ENCODE measurements around the gene SPAG9. TPM values are rescaled to one million over a fixed set of nuclear protein-coding genes. Genes with fewer than 3 reads are reported as not detected.

SPAG9 gene
- total RNA-seq, 2 donors from 2014 or later = 46.0 to 67.0 TPM

DNA sequence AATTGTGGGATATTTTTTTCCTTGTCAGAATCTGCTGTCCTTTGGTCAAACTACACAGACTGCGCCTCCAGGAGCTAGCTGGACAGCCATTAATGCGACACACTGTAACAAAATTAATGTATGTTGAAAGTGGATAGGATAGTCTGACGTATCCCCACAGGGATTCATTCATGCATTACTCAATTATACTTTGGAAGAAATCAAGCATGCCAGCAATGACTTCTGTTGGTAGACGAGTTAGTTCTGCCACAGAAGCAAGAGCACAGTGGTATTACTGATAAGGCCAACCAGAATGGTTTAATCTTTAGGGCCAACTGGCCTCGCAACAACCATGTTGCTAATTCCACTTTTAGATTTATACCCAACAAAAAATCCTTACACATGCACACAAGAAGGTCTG lies 148.1 kb downstream of the SPAG9 start:
- H3K4me3 ChIP-seq = no peak overlapping the region
- intact Hi-C loops (cut with DNase I) = no loop called here
- H3K9me3 ChIP-seq = no peaks in the 10 kb centered on the region
- TF ChIP-seq, protein P1, sequence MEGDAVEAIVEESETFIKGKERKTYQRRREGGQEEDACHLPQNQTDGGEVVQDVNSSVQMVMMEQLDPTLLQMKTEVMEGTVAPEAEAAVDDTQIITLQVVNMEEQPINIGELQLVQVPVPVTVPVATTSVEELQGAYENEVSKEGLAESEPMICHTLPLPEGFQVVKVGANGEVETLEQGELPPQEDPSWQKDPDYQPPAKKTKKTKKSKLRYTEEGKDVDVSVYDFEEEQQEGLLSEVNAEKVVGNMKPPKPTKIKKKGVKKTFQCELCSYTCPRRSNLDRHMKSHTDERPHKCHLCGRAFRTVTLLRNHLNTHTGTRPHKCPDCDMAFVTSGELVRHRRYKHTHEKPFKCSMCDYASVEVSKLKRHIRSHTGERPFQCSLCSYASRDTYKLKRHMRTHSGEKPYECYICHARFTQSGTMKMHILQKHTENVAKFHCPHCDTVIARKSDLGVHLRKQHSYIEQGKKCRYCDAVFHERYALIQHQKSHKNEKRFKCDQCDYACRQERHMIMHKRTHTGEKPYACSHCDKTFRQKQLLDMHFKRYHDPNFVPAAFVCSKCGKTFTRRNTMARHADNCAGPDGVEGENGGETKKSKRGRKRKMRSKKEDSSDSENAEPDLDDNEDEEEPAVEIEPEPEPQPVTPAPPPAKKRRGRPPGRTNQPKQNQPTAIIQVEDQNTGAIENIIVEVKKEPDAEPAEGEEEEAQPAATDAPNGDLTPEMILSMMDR (IDR thresholded peaks at IDR 0.05) = no peak
- no peak for DNase-seq
- no peak overlapping the region for H3K9ac ChIP-seq (ENCODE audit: low read depth in 2 of 2, low read length in 2 of 2)
- H3K4me1 ChIP-seq = no peaks in the 10 kb centered on the region
- no peaks in the 10 kb centered on the region for H3K27me3 ChIP-seq
- H3K36me3 ChIP-seq = peaks cover 4% of the 10 kb centered on the region
- H3K27ac ChIP-seq = no peak overlapping the region

DNA sequence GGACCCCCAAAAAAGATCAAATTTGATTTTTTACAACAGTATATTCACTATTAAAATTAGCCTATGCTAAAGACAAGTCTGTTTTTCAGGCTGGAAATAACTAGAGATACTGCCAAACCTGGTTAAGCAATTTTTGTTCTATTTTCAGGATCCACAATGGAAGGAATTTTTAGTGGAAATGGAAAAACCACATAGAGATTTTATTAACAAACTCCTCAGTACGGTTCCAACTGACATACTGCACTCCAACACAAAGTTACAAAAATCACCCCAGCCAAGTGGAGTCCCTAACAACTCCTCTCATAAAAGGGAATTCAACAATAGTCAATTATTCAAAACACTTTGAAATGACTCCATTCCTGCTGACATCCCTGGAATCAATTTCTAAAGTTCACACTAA lies 152.9 kb downstream of the SPAG9 start:
- H3K36me3 ChIP-seq = no peaks in the 10 kb centered on the region
- DNase-seq = no peak

DNA sequence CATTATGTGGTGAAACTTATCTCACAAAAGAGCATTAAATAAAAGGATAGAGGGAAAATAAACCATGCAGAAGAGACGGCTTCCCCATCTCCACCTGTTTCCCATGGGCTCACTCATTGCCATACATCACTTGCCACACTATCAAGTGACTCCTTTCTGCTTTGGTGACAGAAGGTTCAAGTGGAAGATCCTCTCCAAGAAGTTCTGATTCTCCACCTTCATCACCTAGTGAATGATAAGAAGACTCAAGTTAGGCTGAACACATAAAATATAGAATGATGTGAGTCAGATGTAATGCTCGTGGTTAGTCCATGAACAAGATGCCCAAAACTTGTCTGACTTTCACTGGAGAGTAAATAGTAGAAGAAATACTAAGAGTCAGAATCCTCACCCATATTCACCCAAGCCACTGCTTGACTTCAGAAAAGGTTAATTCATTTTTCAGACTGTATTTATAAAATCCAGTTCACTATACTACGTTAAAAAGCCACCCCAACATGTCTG lies 154.5 kb downstream of the SPAG9 start:
- Histone ChIP-seq H3K4me3 (no peak overlapping the region), H3K36me3 (no peaks in the 10 kb centered on the region), H3K27me3 (no peaks in the 10 kb centered on the region), H3K4me1 (no peaks in the 10 kb centered on the region), H3K9me3 (no peaks in the 10 kb centered on the region), H3K27ac (no peak overlapping the region), H3K9ac (ENCODE audit: low read depth in 2 of 2, low read length in 2 of 2) (no peak overlapping the region)
- no peak for DNase-seq
- TF ChIP-seq, protein P1 (IDR thresholded peaks at IDR 0.05) = no peak
- intact Hi-C loops (cut with DNase I) = no loop called here

More for the DNA sequence above, 152.9 kb downstream of the SPAG9 start:
- Histone ChIP-seq H3K4me3 (no peak overlapping the region), H3K27ac (no peak overlapping the region), H3K27me3 (no peaks in the 10 kb centered on the region), H3K9ac (ENCODE audit: low read depth in 2 of 2, low read length in 2 of 2) (no peak overlapping the region), H3K9me3 (no peaks in the 10 kb centered on the region), H3K4me1 (no peaks in the 10 kb centered on the region)
- intact Hi-C loops (cut with DNase I) = no loop called here
- TF ChIP-seq, protein P1 (IDR thresholded peaks at IDR 0.05) = no peak

DNA sequence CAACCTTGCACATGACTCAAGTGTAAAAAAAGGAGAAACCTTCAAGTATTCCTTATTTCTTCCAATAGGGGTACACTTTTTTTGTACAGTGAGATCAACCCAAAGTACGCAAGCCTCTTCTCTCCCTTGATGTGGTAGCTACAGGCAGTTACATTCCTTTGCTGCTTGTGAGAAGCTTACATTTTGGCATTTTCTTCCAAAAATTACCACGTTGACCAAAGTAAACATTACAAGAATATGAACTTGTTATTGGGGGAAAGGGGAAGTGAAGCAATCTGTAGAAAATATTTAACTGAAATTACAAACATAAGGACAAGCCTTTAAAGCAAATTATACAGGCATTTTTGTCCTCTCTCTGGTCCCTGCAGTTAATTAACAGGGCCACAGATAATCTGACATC lies 157.5 kb downstream of the SPAG9 start:
- Histone ChIP-seq H3K9me3 (no peaks in the 10 kb centered on the region), H3K36me3 (no peaks in the 10 kb centered on the region), H3K9ac (ENCODE audit: low read depth in 2 of 2, low read length in 2 of 2) (no peak overlapping the region), H3K27me3 (no peaks in the 10 kb centered on the region), H3K4me3 (no peak overlapping the region), H3K27ac (no peak overlapping the region), H3K4me1 (no peaks in the 10 kb centered on the region)
- TF ChIP-seq, protein P1 (IDR thresholded peaks at IDR 0.05) = no peak
- DNase-seq = no peak
- intact Hi-C loops (cut with DNase I) = no loop called here

DNA sequence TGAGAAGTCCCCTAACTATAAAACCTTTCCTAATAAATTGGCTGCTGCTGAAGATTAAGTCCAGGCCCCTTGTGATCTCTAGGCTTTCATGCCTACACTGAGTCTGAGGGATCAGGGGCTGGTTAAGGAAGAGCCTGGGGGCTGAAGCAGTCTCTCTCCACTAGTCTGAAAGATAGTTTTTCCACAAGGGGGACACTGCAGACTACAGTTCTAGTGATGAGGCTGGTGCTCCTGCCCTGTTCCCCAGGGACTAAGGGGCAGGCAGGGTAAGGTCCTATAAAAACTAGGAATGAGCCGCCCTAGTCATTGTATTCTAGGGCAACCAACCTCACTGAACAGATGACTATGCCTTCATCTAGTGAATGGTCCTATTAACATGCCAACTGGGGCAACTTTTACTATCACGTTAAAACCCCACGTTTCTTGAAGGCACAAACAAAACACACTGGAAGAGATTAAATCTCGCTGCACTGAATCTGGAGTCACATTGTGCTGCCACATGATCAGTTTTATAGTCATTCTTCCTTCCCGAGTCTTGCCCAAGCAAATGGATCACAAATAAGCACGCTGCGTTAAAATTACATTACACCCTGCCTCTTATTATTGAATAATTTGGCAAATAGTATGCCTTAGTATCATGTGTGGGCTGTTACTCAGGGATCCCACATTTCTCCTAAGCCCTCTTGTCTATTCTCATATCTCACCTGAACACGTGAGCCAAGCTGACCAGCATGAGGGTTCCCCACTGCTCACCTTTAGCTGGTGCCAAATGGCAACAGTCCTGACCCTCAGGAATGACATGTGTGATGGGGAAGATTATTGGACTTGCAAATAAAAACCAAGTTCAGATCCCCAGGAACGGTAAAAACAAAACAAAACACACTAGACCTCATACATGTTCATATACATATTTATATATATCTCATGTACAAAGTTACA lies 159.1 kb downstream of the SPAG9 start:
- Histone ChIP-seq H3K36me3 (no peaks in the 10 kb centered on the region), H3K4me3 (no peak overlapping the region), H3K9ac (ENCODE audit: low read depth in 2 of 2, low read length in 2 of 2) (no peak overlapping the region), H3K9me3 (no peaks in the 10 kb centered on the region), H3K4me1 (no peaks in the 10 kb centered on the region), H3K27me3 (no peaks in the 10 kb centered on the region), H3K27ac (no peak overlapping the region)
- TF ChIP-seq, protein P1 (IDR thresholded peaks at IDR 0.05) = no peak
- intact Hi-C loops (cut with DNase I) = no loop called here
- DNase-seq = no peak

Data from colonic mucosa (tissue), 4 donors.